ENCODE results near the gene AFDN.

- TF ChIP-seq, protein P1, sequence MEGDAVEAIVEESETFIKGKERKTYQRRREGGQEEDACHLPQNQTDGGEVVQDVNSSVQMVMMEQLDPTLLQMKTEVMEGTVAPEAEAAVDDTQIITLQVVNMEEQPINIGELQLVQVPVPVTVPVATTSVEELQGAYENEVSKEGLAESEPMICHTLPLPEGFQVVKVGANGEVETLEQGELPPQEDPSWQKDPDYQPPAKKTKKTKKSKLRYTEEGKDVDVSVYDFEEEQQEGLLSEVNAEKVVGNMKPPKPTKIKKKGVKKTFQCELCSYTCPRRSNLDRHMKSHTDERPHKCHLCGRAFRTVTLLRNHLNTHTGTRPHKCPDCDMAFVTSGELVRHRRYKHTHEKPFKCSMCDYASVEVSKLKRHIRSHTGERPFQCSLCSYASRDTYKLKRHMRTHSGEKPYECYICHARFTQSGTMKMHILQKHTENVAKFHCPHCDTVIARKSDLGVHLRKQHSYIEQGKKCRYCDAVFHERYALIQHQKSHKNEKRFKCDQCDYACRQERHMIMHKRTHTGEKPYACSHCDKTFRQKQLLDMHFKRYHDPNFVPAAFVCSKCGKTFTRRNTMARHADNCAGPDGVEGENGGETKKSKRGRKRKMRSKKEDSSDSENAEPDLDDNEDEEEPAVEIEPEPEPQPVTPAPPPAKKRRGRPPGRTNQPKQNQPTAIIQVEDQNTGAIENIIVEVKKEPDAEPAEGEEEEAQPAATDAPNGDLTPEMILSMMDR (IDR thresholded peaks at IDR 0.05) = no peak
- TF ChIP-seq POLR2A (IDR thresholded peaks at IDR 0.05; ENCODE audit: low read depth) (no peak), EP300 (IDR thresholded peaks at IDR 0.05) (no peak), POLR2AphosphoS5 (IDR thresholded peaks at IDR 0.05) (no peak)
Measured at GRCh38 chr6:167925026-167925425, 98.3 kb downstream of the AFDN start.
